A673 (cell line): ENCODE results near the gene PSTPIP2.

Source experiments
- CTCF ChIP-seq: fragments of 300-800, 200-600 bp; sonication (generic); conservative IDR thresholded peaks from 2 replicates; pipeline ENCODE4 v1.5.1; 2017; ENCODE audit warnings: low read depth, mild to moderate bottlenecking, antibody characterized with exemption, low read length, moderate library complexity, mixed read lengths
- EZH2 ChIP-seq: fragments of 200-600 bp; sonication (generic); IDR thresholded peaks from 2 replicates; pipeline ENCODE4 v1.6.1; 2017; ENCODE audit warnings: borderline replicate concordance, low read depth, mild to moderate bottlenecking, mixed read lengths, antibody characterized with exemption, low read length; ENCODE audit not compliant: poor library complexity, severe bottlenecking

GRCh38 chr18:46079336-46079735 is 7.3 kb upstream of the PSTPIP2 start:
- no peak for TF ChIP-seq EZH2
- no peak for TF ChIP-seq CTCF
